Effector memory CD4-positive, alpha-beta T cell (primary cell): ENCODE data around the gene ENC1.
"Not testable (repeated sequence)": the region's sequence is repeated elsewhere in the genome, so short reads cannot be mapped to it uniquely, and the experiment has no call there.

Source experiments
- DNase-seq, 3 donors: peaks; one replicate each; pipeline ENCODE4 v3.0.0-alpha.2; 2020
- H3K27ac ChIP-seq: 2 replicates; pipeline ENCODE4 v1.7.0; 2013; ENCODE audit warnings: mild to moderate bottlenecking, low read length, moderate library complexity; ENCODE audit not compliant: insufficient read depth, poor library complexity, severe bottlenecking
- H3K27me3 ChIP-seq: replicated peaks from 2 replicates; pipeline ENCODE4 v1.7.0; 2013; ENCODE audit warnings: mild to moderate bottlenecking, low read length; ENCODE audit not compliant: insufficient read depth, control insufficient read depth, poor library complexity, severe bottlenecking
- H3K36me3 ChIP-seq: 2 replicates; pipeline ENCODE4 v1.7.0; 2013; ENCODE audit warnings: mild to moderate bottlenecking, low read length, moderate library complexity; ENCODE audit not compliant: control insufficient read depth, insufficient read depth
- H3K4me1 ChIP-seq: 2 replicates; pipeline ENCODE4 v1.7.0; 2013; ENCODE audit warnings: low read length, mild to moderate bottlenecking; ENCODE audit not compliant: control insufficient read depth, insufficient read depth, poor library complexity, severe bottlenecking
- H3K4me3 ChIP-seq: 2 replicates; pipeline ENCODE4 v1.7.0; 2013; ENCODE audit warnings: low read length, low read depth, mild to moderate bottlenecking; ENCODE audit not compliant: insufficient read depth, poor library complexity, severe bottlenecking
- H3K9me3 ChIP-seq: 2 replicates; pipeline ENCODE4 v1.7.0; 2013; ENCODE audit warnings: mild to moderate bottlenecking, low read length, moderate library complexity; ENCODE audit not compliant: control insufficient read depth
- total RNA-seq, 3 donors: gene quantifications; one replicate each; lab custom pipeline; 2026; lab: John Stamatoyannopoulos, UW

ENC1 gene
- 4.9 to 20.3 (median 13.3) reads per million in 3 donors for total RNA-seq

- DNase-seq, result peak; percentile 18 to 34 (median 34)
- Histone ChIP-seq H3K27me3 (no peaks in the 10 kb centered on the region), H3K9me3 (no peaks in the 10 kb centered on the region), H3K27ac (no peak within 1 kb of the TSS), H3K4me3 (peak within 1 kb of the TSS; percentile 75), H3K36me3 (no peaks in the 10 kb centered on the region), H3K4me1 (no peaks in the 10 kb centered on the region)
These were observed at the start of gene ENC1 for GRCh38 chr5:74640450-74640953. Gene ENC1 (minus strand): TSS chr5:74640728. CDS start chr5:74636485, 4,243 bp downstream.

GRCh38 chr5:74686962-74687751 lies 46.6 kb upstream of the ENC1 start:
- DNase-seq, result no peak
- no peak overlapping the region for H3K27ac ChIP-seq

GRCh38 chr5:74685979-74686631 lies 45.6 kb upstream of the ENC1 start:
- H3K36me3 ChIP-seq, result peaks cover 6% of the 10 kb centered on the region
- no peak for DNase-seq
- H3K9me3 ChIP-seq, result no peaks in the 10 kb centered on the region
- peak overlapping the region; percentile 62 for H3K27ac ChIP-seq
- no peaks in the 10 kb centered on the region for H3K27me3 ChIP-seq
- peak overlapping the region; percentile 82 for H3K4me3 ChIP-seq
- H3K4me1 ChIP-seq, result peaks cover 2% of the 10 kb centered on the region

More at GRCh38 chr5:74686962-74687751, 46.6 kb upstream of the ENC1 start:
- Histone ChIP-seq H3K4me1 (peaks cover 2% of the 10 kb centered on the region), H3K27me3 (no peaks in the 10 kb centered on the region), H3K4me3 (no peak overlapping the region), H3K36me3 (peaks cover 10% of the 10 kb centered on the region), H3K9me3 (no peaks in the 10 kb centered on the region)

GRCh38 chr5:74684900-74685851 lies 44.6 kb upstream of the ENC1 start, which contains the start of gene HEXB:
Gene HEXB (plus strand): TSS chr5:74685233. CDS start chr5:74685261, 28 bp downstream.
- no peaks in the 10 kb centered on the region for H3K27me3 ChIP-seq
- no peaks in the 10 kb centered on the region for H3K36me3 ChIP-seq
- H3K27ac ChIP-seq, result peak within 1 kb of the TSS; percentile 62
- no peaks in the 10 kb centered on the region for H3K9me3 ChIP-seq
- DNase-seq, result peak; percentile 70 to 75 (median 72)
- peaks cover 2% of the 10 kb centered on the region for H3K4me1 ChIP-seq
- peak within 1 kb of the TSS; percentile 82 for H3K4me3 ChIP-seq

GRCh38 chr5:74679966-74680365 lies 39.4 kb upstream of the ENC1 start:
- Histone ChIP-seq H3K4me1 (peaks cover 2% of the 10 kb centered on the region), H3K27me3 (no peaks in the 10 kb centered on the region), H3K4me3 (no peak overlapping the region), H3K27ac (no peak overlapping the region), H3K36me3 (no peaks in the 10 kb centered on the region), H3K9me3 (no peaks in the 10 kb centered on the region)
- no peak for DNase-seq

GRCh38 chr5:74679300-74679699 lies 38.8 kb upstream of the ENC1 start:
- DNase-seq, H3K27ac ChIP-seq, H3K9me3 ChIP-seq, H3K4me3 ChIP-seq, H3K4me1 ChIP-seq, H3K27me3 ChIP-seq, H3K36me3 ChIP-seq: not testable (repeated sequence)

GRCh38 chr5:74678123-74678522 lies 37.6 kb upstream of the ENC1 start:
- H3K9me3 ChIP-seq, H3K4me3 ChIP-seq, DNase-seq, H3K27me3 ChIP-seq, H3K36me3 ChIP-seq, H3K27ac ChIP-seq, H3K4me1 ChIP-seq: not testable (repeated sequence)

GRCh38 chr5:74676466-74676865 lies 35.9 kb upstream of the ENC1 start:
- not testable (repeated sequence) for H3K4me1 ChIP-seq, DNase-seq, H3K4me3 ChIP-seq, H3K9me3 ChIP-seq, H3K27ac ChIP-seq, H3K27me3 ChIP-seq, H3K36me3 ChIP-seq

GRCh38 chr5:74673011-74673790 lies 32.7 kb upstream of the ENC1 start:
- no peak for DNase-seq
- no peak overlapping the region for H3K4me3 ChIP-seq

More at GRCh38 chr5:74673011-74673790, 32.7 kb upstream of the ENC1 start:
- H3K4me1 ChIP-seq, result no peaks in the 10 kb centered on the region
- no peak overlapping the region for H3K27ac ChIP-seq
- H3K27me3 ChIP-seq, result no peaks in the 10 kb centered on the region
- H3K36me3 ChIP-seq, result no peaks in the 10 kb centered on the region
- H3K9me3 ChIP-seq, result no peaks in the 10 kb centered on the region
